ENCODE measurements around the gene PANK1.

The PANK1 gene

DNA sequence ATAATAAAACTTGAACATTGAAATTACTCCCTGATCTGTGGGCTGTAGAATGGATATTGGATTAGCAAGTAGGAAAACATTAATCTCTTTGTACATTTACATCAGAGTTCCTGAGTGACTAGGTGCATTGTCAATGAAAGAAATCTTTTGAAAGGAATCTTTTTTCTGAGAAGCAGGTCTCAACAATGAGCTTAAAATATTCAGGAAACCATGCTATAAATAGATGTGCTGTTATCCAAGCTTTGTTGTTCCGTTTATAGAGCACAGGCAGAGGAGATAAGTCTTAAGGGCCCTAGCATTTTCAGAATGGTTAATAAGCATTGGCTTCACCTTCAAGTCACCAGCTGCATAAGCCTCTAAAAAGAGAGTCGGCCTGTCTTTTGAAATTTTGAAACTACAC, 68.3 kb downstream of the PANK1 start (continued):
- TF ChIP-seq, protein P1, sequence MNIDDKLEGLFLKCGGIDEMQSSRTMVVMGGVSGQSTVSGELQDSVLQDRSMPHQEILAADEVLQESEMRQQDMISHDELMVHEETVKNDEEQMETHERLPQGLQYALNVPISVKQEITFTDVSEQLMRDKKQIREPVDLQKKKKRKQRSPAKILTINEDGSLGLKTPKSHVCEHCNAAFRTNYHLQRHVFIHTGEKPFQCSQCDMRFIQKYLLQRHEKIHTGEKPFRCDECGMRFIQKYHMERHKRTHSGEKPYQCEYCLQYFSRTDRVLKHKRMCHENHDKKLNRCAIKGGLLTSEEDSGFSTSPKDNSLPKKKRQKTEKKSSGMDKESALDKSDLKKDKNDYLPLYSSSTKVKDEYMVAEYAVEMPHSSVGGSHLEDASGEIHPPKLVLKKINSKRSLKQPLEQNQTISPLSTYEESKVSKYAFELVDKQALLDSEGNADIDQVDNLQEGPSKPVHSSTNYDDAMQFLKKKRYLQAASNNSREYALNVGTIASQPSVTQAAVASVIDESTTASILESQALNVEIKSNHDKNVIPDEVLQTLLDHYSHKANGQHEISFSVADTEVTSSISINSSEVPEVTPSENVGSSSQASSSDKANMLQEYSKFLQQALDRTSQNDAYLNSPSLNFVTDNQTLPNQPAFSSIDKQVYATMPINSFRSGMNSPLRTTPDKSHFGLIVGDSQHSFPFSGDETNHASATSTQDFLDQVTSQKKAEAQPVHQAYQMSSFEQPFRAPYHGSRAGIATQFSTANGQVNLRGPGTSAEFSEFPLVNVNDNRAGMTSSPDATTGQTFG (tag by site-specific recombination; IDR thresholded peaks at IDR 0.05; ENCODE audit: borderline replicate concordance) = no peak
- TF ChIP-seq KLF17 (tag by site-specific recombination; IDR thresholded peaks at IDR 0.05) = no peak
- TF ChIP-seq ZNF843 (tag by site-specific recombination; IDR thresholded peaks at IDR 0.05) = no peak

DNA sequence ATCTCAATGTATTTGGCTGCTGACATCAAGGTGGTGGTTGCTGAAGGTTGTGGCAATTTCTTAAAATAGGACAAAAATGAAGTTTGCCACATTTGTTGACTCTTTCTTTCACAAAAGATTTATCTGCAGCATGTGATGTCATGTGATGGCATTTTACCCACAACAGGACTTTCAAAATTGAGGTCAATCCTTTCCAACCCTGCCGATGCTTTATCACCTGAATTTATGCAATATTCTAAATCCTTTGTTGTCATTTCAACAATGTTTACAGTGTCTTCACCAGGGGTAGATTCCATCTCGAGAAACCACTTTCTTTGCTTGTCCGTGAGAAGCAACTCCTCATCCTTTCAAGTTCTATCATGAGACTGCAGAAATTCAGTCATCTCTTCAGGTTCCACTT, 69.0 kb downstream of the PANK1 start:
- no peak overlapping the region for H3K27ac ChIP-seq (ENCODE audit: extremely low read depth, low read depth, low read length)
- H3K9me3 ChIP-seq (ENCODE audit: control insufficient read depth, insufficient read depth, low read depth, low read length) = no peaks in the 10 kb centered on the region
- ChIA-PET CTCF (no interaction called here), POLR2A (no interaction called here)
- H3K36me3 ChIP-seq (ENCODE audit: control insufficient read depth in 2 of 2, insufficient read depth in 1 of 2, low read length in 2 of 2) = no peaks in the 10 kb centered on the region
- TF ChIP-seq KLF9 (tag by site-specific recombination; IDR thresholded peaks at IDR 0.05; ENCODE audit: low read depth) (no peak), ZNF837 (tag by site-specific recombination; IDR thresholded peaks at IDR 0.05) (no peak), ZNF529 (tag by site-specific recombination; IDR thresholded peaks at IDR 0.05; ENCODE audit: insufficient replicate concordance) (no peak), ZNF76 (tag by site-specific recombination; IDR thresholded peaks at IDR 0.05; ENCODE audit: borderline replicate concordance, low read depth) (no peak), KLF17 (tag by site-specific recombination; IDR thresholded peaks at IDR 0.05) (no peak)
- no peak overlapping the region for H3K4me3 ChIP-seq (ENCODE audit: low read depth, low read length)
- no peaks in the 10 kb centered on the region for H3K4me1 ChIP-seq (ENCODE audit: control insufficient read depth, insufficient read depth, low read length)

DNA sequence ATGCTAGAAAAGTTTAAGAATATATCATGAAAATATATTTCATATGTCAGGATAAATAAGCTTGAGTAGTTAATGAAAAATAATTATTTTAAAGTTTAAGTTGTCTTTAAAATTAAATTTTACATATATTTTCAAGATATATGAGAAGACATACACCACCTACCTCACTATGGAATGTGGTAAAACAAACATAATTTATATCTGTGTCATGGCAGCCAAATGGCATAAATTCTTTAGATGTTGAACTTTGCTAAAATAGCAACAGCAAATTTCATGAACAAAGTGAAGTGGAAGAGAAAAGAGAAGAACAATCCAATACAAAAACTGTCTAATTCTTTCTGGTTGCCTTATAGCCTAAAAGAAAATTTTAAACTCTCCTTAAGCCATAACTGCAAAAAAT, 70.0 kb downstream of the PANK1 start:
- ChIA-PET CTCF (interaction anchor here (0.7 kb wide), 1 partner anchor 162 kb away, joined by 4 read pairs; no protein-coding TSS in a partner anchor), POLR2A (no interaction called here)
- H3K27ac ChIP-seq (ENCODE audit: extremely low read depth, low read depth, low read length) = no peak overlapping the region
- no peaks in the 10 kb centered on the region for H3K4me1 ChIP-seq (ENCODE audit: control insufficient read depth, insufficient read depth, low read length)
- H3K9me3 ChIP-seq (ENCODE audit: control insufficient read depth, insufficient read depth, low read depth, low read length) = no peaks in the 10 kb centered on the region
- H3K4me3 ChIP-seq (ENCODE audit: low read depth, low read length) = no peak overlapping the region
- TF ChIP-seq ZNF221 (tag by site-specific recombination; IDR thresholded peaks at IDR 0.05; ENCODE audit: borderline replicate concordance) (no peak), KLF7 (tag by site-specific recombination; IDR thresholded peaks at IDR 0.05; ENCODE audit: borderline replicate concordance) (no peak), IKZF3 (tag by site-specific recombination; IDR thresholded peaks at IDR 0.05) (no peak), ZFP3 (tag by site-specific recombination; IDR thresholded peaks at IDR 0.05; ENCODE audit: low read depth) (no peak), ZNF175 (tag by site-specific recombination; IDR thresholded peaks at IDR 0.05) (no peak), ATF2 (tag by site-specific recombination; IDR thresholded peaks at IDR 0.05; ENCODE audit: low read depth) (no peak), ZNF248 (tag by site-specific recombination; IDR thresholded peaks at IDR 0.05) (no peak)
- TF ChIP-seq, protein P2, sequence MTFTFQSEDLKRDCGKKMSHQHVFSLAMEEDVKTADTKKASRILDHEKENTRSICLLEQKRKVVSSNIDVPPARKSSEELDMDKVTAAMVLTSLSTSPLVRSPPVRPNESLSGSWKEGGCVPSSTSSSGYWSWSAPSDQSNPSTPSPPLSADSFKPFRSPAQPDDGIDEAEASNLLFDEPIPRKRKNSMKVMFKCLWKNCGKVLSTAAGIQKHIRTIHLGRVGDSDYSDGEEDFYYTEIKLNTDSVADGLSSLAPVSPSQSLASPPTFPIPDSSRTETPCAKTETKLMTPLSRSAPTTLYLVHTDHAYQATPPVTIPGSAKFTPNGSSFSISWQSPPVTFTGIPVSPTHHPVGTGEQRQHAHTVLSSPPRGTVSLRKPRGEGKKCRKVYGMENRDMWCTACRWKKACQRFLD (tag by site-specific recombination; IDR thresholded peaks at IDR 0.05) = no peak
- TF ChIP-seq, protein P3, sequence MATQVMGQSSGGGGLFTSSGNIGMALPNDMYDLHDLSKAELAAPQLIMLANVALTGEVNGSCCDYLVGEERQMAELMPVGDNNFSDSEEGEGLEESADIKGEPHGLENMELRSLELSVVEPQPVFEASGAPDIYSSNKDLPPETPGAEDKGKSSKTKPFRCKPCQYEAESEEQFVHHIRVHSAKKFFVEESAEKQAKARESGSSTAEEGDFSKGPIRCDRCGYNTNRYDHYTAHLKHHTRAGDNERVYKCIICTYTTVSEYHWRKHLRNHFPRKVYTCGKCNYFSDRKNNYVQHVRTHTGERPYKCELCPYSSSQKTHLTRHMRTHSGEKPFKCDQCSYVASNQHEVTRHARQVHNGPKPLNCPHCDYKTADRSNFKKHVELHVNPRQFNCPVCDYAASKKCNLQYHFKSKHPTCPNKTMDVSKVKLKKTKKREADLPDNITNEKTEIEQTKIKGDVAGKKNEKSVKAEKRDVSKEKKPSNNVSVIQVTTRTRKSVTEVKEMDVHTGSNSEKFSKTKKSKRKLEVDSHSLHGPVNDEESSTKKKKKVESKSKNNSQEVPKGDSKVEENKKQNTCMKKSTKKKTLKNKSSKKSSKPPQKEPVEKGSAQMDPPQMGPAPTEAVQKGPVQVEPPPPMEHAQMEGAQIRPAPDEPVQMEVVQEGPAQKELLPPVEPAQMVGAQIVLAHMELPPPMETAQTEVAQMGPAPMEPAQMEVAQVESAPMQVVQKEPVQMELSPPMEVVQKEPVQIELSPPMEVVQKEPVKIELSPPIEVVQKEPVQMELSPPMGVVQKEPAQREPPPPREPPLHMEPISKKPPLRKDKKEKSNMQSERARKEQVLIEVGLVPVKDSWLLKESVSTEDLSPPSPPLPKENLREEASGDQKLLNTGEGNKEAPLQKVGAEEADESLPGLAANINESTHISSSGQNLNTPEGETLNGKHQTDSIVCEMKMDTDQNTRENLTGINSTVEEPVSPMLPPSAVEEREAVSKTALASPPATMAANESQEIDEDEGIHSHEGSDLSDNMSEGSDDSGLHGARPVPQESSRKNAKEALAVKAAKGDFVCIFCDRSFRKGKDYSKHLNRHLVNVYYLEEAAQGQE (tag by site-specific recombination; IDR thresholded peaks at IDR 0.05) = no peak
- TF ChIP-seq, protein P4, sequence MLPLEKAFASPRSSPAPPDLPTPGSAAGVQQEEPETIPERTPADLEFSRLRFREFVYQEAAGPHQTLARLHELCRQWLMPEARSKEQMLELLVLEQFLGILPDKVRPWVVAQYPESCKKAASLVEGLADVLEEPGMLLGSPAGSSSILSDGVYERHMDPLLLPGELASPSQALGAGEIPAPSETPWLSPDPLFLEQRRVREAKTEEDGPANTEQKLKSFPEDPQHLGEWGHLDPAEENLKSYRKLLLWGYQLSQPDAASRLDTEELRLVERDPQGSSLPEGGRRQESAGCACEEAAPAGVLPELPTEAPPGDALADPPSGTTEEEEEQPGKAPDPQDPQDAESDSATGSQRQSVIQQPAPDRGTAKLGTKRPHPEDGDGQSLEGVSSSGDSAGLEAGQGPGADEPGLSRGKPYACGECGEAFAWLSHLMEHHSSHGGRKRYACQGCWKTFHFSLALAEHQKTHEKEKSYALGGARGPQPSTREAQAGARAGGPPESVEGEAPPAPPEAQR (tag by site-specific recombination; IDR thresholded peaks at IDR 0.05) = no peak
- H3K36me3 ChIP-seq (ENCODE audit: control insufficient read depth in 2 of 2, insufficient read depth in 1 of 2, low read length in 2 of 2) = no peaks in the 10 kb centered on the region

All from HEK293 (cell line).